ENCODE results near the gene GNG13.

Gene GNG13

DNA sequence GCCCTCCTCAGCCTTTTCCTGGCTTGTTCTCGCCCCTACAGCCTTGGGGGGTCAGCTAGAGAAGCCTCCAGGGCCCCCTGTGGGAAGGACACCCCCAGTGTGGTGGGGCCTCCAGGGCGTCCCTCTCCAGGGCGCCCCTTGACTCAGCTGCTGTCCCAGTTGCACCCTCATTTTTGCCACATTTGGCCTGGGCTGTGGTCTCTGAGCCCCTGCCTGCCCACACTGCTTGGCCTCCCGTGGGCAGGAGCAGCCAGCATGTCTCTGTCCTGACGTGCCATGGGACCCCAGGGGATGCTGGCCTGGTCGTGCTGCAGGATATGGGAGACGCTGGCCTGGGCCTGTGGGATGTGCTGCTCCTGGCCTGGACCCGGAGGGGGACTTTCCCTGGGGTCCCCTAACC is 7.1 kb downstream of the GNG13 start:
- DNase-seq = no peak

DNA sequence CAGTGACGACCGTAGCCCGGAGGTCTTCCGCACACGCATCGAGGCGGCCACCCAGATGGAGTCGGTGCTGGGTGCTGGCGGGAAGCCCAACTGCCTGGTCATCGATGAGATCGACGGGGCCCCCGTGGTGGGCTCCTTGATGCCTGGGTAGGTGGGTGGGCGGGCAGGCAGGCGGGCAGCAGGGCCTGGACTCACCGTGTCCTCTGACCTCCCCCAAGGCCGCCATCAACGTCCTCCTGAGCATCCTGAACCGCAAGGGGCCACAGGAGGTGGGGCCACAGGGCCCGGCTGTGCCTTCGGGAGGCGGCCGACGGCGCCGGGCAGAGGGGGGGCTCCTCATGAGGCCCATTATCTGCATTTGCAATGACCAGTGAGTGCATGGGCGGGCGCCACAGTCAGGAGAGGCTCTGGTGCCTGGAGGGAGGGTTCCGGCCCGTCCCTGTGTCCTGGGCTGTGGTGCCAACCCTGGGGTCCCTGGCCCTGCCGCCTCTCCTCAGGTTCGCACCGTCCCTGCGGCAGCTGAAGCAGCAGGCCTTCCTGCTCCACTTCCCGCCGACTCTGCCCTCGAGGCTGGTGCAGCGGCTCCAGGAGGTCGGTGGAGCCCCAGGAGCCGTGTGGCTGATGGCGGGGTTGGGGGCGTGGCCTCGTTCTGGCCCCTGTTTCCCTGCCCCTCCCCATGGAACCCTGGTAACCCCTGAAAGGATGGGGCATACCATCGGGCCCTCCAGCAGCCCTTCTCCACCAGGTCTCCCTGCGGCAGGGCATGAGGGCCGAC is 8.1 kb downstream of the GNG13 start:
- DNase-seq = no peak

DNA sequence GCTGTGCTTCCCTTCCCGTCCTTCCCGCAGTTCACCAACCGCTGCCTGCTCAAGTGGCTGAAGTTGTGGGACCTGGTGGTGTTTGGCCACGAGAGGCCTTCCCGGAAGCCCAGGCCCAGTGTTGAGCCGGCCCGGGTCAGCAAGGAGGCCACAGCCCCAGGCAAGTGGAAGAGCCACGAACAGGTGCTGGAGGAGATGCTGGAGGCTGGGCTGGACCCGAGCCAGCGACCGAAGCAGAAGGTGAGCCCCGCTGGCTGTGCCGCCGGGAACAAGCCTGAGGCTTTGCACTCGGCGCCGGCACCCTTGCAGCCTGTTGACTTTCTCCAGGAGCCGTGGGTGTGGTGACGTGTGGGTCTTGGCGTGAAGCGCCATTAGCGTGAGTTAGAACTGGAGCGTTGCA is 9.4 kb downstream of the GNG13 start:
- no peak for DNase-seq

DNA sequence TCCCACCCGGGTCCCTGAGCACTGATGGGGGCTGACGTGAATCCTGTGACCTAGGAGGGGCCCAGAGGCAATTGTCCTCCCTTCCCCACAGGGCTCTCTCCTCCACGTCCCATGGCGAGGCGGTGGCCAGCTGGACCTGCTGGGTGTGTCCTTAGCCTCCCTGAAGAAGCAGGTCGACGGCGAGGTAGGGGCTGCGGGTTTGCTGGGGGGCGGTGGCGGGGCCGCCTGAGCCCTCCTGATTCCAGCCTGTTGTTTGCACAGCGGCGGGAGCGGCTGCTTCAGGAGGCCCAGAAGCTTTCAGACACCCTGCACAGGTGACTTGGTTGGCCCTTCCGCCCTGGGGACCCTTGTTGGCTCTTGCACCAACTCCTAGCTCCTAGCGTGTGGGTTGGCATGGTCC is 10.4 kb downstream of the GNG13 start:
- no peak for DNase-seq

DNA sequence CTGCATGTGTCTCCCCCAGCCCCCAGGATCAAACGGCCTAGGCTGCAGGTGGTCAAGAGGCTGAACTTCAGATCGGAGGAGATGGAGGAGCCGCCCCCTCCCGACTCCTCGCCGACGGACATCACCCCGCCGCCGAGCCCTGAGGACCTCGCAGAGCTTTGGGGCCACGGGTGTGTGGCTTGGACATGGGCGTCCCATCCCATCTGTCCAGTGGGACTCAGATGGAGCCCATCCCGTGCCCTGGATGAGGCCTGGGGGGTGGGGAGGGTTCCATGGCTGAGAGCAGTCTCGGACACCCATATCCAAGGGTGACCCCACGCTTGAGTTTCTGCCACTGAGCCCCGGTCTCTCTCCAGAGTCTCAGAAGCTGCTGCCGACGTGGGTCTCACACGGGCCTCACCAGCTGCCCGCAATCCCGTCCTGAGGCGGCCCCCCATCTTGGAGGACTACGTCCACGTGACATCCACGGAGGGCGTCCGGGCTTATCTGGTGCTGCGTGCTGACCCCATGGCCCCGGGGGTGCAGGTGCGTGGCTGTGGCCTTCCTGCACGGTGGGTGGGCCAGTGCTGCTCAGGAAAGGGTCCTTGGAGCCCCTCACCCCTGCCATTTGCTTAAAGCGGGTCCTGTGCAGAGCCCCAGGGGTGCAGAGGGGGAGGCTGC is 11.2 kb downstream of the GNG13 start:
- no peak for DNase-seq

DNA sequence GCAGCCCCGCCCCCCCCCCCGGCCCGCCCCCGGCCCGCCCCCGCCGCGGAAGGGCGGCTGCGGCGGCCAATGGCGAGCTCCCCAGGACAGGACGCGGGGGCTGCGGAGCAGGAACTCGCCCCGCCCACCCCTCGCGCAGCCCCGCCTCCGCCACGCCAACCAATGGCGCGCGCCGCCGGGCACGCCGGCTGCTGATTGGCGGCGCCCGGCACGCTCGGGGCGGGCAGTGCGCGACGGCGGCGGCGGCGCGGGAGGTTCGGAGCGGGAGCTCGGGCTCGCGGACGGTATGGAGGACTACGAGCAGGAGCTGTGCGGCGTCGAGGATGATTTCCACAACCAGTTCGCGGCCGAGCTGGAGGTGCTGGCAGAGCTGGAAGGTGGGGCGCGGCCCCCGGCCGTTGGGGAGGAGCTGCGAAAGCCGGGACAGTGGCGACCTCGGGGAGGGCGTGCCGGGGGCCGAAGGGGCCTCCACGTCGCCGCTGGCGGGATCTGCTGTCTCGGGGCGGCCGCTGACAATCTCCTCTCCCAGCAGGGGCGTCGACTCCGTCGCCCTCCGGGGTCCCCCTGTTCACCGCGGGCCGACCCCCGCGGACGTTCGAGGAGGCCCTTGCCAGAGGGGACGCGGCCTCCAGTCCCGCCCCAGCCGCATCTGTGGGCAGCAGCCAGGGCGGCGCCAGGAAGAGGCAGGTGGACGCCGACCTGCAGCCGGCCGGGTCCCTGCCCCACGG is 12.0 kb downstream of the GNG13 start, which contains the start of gene CHTF18:
Gene CHTF18, plus strand, starts transcription at position 222 of the 728 bp plus-strand sequence. Its CDS starts 65 bp downstream, at position 287.
- DNase-seq = peak; percentile 86

DNA sequence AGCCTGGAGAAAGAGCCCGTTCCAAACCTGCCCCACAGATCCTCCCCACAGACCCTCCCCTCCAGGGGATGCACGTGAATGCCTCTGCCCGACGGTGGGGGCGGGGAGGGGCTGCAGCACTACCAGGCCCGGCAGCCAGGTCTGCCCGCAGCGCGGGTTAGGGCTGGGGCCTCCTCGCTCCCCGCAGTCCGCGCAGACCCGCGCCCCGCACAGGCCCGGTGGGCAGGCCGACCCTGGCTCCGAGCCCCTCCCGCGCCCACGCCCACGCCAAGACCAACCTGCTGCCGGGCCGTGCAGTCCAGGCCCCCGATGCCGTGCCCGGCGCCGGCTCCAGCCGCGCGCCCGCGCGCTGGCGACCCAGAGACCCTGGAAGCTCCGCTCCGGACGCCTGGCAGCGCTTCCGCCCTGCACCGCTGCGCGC is 12.5 kb downstream of the GNG13 start, which contains the start of gene RPUSD1:
Gene RPUSD1, minus strand, starts transcription at position 404 of the 421 bp plus-strand sequence. CDS start 644 bp downstream, outside the sequence.
- DNase-seq = no peak

DNA sequence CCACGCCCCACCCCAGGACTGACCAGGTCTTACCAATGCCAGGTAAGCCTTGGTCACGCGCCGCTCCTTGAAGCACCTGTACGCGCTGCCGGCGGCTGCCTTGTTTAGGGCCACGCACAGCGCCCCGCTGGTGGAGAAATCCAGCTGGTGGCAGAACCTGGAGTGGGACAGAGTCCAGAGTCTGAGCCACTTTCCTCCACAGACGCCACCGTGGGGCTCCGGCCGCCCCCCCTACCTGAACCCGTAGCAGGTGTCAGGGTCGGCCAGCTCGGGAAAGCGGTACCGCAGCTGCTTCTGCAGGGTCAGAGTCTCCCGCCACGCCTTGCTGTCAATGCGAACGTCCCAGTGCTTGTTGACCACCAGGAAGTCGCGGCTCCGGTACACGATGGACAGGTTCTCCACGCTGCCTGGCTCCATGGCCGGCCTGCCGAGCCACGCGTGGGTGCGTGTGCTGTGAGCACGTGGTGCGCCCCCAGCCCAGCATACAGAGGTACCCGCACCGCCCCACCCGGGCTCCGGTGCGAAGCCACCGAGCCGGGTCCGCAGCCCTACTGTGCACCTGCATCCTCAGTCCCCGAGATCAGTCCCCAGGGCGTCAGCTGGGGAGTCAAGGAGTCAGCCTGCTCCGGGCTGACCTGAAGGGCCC is 13.1 kb downstream of the GNG13 start:
- DNase-seq = no peak

DNA sequence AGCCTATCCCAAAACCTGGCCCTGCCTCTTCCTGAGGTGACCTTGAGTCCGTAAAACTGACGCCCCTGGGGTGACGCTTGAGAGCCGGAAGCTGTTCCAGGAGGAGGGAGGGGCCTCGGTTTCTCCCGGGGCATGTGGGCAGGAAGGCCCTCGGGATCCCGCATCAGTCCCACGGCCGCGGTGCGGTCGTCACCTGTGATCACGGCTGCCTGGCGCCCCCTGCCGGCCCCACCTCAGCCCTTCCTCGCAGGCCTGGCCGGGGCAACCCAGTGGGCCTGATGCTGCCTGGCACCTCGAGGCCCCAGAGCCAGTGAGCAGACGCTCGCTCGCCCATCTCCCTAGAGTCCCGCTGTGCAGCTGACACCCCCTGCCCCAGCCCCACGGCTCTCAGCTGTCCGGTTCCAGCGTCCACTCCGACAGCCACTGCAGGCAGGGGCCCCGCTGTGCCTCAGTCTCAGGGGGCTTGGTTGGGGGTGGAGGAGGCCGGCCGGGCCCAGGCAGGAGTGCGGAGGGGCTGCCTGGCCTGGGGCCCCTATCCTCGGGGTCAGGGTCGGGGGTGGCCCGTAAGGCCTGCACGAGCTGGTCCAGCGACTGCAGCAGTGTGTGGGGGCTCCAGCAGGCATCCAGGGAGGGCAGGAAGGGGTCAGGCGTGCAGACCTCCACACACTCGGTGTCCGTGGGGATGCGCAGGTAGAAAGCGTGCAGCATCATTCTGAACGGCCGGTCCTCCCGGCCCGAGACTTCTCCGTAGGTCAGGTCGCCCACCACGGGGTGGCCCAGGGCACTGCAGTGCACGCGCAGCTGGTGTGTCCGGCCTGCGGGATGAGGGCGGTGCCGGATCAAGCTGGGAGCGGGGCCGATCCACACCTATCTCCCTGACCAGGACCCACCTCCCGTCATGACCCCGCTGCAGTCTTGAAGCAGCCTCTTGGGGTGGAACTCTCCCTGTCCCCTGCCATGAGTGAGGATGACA is 14.7 kb downstream of the GNG13 start:
- peak; percentile 21 for DNase-seq

DNA sequence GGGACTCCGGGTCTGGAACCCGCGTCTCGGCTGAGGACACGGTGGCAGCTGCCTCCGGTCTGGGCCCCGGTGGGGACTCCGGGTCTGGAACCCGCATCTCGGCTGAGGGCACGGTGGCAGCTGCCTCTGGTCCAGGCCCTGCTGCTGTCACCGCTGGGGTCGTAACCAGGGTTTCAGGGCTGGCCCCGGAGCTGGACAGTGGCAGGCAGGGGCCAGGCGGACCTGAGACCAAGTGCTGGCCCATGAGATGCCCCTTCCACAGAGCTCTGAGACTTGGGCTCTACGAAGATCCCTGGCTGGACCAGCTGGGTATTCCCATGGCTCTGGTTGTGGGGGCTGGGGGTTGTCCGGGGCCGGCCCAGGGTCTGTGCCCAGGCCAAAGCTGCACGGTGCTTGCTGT is 16.1 kb downstream of the GNG13 start:
- no peak for DNase-seq

DNA sequence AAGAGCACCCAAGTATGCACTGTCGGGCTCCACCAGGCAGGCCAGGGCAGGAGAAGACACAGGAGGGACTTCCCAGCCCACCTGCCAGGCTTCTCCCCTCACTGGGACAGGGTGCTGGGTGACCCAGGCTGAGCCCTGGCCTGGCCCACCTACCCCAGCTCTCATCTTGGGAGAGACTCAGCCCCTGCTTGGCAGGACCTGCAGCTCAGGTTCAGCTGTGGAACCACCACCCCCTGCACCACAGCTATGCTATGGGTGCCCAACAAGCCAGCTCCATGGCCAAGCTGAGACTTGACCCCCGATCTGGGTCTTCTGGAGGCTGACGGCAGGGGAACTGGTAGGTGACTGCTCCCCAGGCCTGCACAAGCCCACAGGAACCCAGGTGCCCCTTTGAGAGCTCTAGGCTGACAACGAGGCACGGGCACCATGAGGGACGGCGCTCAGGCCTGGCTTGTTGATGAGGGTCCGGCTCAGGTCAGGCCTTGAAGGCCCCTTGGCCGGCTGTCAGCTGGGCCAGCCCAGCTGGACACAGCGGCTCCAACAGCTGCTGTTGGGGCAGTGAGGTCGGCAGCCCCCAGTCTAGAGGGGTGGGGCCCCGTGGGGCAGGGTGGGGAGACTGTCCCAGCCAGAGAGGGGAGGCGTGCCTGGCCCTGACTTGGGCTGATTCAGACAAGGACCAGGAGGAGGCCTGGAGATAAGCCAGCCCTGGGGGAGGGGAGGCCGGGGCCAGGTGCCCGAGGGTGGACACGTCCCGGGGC is 17.0 kb downstream of the GNG13 start:
- DNase-seq = no peak

DNA sequence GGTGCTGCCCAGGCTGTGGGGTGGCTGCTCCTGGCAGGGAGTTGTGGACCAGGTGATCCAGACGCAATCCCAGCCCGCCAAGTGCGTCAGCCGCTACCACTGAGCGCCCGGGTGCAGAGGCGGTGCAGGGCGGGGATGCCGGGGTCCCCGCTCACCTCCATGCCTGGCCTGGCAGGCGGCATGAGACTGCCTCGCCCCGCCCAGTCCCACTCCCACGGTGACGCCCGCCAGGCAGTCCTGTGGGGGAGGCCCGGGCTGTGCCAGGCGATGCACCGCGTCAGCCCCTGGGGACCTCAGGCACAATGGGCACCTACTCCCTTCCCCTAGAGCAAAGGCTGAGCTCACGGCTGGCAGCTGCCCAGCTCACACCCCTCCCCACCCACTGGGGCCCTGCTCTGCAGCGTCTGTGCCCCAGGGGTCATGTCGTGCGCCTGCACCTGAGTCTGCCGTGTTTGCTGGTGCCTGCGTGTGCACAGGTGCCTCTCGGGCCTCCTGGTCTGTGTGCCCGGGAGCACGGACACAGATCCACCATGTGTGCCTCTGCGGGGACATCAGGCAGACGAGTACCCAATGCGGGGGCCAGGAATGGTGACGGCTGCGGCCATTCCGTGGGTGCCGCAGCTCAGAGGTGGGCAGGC is 17.6 kb downstream of the GNG13 start:
- peak; percentile 56 for DNase-seq

DNA sequence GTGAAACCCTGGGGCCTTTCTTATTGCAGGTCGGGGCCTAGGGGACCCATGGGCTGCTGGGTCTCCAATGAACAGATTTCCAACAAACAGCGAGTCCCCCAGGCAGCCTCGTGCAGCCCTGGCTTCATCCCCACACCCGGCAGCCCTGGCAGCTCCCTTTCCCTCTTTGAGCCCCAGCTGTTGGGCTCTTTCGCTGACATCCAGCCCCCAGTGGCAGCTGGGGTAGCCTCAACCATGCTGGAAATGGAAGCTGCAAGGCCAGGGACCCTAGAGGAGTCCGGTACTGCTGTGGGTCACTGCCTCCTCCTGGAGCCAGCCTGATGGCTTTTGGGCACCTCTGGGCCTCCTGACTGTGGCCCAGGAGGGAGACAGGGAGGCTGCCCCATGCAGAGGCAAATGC is 18.3 kb downstream of the GNG13 start:
- no peak for DNase-seq

DNA sequence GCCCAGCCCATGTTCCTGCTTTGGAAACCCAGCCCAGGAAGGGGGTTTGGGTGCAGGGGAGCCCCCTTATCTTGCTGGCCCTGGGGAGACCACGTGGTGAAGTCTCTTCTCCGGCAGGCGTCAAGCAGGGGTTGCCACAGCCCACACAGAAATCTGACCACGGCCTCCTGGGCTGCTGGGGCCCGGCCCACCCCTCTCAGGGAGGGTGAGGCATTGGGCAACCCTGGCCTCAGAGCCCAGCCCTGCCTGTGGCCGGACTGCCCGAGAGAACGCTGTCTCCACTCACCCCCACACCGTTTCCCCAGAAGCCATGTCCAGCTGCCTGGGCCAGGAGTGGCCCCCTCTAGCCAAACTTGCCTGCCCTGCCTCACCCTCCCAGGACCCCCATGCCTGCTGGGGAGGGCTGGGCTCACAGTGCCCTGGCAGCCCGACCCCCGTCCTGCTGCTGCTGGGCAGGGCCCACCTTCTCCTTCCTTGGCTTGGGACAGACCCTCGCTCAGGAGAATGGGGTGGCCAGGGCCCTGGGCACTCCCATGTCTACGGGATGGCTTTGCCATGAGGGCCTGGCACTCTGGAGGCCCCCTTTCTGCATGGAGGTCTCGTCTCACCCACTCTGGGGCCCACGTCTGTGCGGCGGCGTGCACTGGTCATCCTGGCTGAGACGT is 19.1 kb downstream of the GNG13 start:
- no peak for DNase-seq

DNA sequence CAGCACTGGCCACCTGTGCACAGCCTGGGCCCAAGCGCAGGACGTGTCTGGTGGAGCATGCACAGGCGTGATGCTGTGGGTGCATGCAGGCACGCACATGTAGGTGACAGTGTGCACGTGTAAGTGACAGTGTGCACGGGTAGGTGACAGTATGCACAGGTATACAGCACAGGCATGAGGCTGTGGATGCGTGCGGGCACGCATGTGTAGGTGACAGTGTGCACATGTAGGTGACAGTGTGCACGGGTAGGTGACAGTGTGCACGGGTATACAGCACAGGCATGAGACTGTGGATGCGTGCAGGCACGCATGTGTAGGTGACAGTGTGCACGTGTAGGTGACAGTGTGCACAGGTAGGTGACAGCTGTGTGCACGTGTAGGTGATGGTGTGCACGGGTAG is 20.2 kb downstream of the GNG13 start:
- no peak for DNase-seq

DNA sequence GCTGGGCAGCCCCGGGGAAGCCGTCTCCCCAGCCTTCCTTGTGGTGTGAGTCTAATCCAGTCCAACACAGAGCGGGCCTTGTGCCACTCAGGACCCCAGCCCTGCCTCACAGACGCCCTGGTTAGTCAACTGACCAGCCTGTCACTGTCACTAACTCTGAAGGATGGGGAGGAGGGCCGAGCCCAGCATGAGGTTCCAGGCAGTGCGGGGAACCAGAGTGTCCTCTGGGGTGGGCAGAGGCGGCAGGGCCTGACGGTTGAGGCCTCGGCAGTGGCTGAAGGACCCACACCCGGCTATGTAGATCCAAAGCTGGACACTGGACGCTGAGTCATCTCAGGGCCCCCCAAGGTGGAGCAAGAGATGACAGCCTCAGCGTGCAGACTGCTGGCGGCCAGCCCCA is 21.0 kb downstream of the GNG13 start:
- no peak for DNase-seq

DNA sequence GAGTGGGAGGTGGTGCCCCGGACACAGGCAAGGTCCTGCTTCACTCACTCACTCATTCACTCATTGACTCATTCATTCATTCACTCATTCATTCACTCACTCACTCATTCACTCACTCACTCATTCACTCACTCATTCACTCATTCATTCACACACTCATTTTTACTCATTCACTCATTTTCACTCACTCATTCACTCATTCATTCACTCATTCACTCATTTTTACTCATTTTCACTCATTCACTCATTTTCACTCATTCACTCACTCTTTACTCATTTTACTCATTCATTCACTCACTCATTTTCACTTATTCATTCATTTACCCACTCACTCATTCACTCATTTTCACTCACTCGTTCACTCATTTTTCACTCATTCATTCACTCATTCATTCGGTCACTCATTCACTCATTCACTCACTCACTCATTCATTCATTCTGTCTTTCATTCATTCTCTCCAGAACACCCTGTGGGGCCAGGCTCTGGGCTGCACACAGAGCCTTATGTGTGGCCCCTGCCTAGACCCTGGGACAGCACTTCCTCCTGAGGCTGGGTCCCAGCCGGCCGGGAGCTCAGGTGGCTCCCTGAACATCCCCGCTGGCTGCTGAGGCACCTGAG is 21.5 kb downstream of the GNG13 start:
- no peak for DNase-seq

DNA sequence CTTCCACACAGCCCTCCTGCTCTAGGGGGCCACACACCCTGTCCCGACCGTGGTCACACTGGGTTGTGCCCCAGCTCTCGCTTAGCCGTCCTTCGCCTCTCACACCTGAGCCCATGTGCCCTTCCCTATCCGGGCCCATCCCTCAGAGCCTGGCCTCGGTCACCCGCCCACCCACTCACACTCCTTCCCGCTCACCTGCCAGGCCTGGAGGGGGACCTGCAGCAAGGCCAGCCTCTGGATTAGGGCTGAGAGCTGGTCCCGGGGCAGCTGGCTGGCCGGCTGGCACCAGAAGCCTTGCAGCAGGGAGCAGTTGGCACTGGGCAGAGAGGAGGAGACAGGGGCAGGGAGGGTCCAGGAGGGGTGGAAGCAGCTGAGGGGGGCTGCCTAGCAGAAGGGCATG is 22.1 kb downstream of the GNG13 start:
- no peak for DNase-seq

DNA sequence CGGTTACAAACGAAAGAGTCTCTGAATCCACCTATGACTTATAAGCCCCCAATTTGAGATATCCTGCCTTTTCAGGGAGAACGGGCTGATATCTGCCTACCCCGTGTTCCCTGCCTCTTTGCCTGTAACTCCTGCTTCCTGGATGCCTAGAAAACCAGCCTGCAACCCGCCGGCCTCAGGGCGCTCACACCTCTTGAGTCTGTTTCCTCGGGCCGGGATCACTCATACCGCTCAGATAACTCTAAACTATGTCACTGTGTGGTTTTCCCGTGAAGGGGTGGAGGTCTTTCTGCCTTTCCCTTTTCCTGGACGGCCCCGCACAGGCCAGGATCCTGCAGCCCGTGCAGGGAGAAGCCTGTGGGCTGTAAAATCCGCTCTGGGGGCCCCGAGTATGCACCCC is 22.7 kb downstream of the GNG13 start:
- DNase-seq = no peak

DNA sequence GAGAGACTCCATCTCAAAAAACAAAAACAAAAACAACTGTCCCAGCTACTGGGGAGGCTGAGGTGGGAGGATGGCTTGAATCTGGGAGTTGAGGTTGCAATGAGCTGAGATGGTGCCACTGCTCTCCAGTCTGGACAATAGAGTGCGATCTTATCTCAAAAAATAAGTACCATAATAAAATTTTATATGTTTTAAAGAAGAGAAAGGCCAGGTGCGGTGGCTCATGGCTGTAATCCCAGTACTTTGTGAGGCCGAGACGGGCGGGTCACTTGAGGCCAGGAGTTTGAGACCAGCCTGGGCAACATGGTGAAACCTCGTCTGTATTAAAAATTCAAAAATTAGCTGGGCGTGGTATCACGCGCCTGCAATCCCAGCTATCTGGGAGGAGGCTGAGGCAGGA is 23.7 kb downstream of the GNG13 start:
- DNase-seq = no peak
